GM19328 (cell line): ENCODE measurements around the gene DGCR2.
"Not testable (repeated sequence)": the region's sequence is repeated elsewhere in the genome, so short reads cannot be mapped to it uniquely, and the experiment has no call there.

Source experiments
- ATAC-seq: cut with Tn5 transposase; IDR thresholded peaks from one replicate; pipeline ENCODE4 v1.9.1; 2021; ENCODE audit warnings: mild to moderate bottlenecking, moderate library complexity; ENCODE audit not compliant: unreplicated experiment

Gene DGCR2

DNA sequence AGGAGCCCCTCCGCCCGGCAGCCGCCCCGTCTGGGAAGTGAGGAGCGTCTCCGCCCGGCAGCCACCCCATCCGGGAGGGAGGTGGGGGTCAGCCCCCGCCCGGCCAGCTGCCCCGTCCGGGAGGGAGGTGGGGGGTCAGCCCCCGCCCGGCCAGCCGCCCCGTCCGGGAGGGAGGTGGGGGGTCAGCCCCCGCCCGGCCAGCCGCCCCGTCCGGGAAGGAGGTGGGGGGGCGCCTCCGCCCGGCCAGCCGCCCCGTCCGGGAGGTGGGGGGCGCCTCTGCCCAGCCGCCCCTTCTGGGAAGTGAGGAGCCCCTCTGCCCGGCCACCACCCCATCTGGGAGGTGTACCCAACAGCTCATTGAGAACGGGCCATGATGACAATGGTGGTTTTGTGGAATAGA is 37.6 kb downstream of the DGCR2 start:
- not testable (repeated sequence) for ATAC-seq

DNA sequence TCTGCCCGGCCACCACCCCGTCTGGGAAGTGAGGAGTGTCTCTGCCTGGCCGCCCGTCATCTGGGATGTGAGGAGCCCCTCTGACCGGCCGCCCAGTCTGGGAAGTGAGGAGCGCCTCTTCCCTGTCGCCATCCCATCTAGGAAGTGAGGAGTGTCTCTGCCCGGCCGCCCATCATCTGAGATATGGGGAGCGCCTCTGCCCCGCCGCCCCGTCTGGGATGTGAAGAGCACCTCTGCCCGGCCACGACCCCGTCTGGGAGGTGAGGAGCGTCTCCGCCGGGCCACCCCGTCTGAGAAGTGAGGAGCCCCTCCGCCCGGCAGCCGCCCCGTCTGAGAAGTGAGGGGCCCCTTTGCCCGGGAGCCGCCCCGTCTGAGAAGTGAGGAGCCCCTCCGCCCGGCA is 38.1 kb downstream of the DGCR2 start:
- not testable (repeated sequence) for ATAC-seq

DNA sequence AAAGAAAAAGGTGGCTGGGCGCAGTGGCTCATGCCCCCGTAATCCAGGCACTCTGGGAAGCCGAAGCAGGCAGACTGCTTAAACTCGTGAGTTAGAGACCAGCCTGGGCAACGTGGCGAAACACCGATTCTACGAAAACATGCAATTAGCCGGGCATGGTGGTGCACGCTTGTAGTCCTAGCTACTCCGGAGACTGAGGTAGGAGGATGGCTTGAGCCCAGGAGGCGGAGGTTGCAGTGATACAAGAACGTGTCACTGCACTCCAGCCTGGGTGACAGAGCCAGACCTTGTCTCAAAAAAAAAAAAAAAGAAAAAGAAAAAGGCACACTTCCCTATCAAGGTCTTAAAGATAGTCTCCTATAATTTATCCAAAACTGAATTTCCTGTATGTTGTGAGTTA is 39.4 kb downstream of the DGCR2 start:
- ATAC-seq, result no peak

DNA sequence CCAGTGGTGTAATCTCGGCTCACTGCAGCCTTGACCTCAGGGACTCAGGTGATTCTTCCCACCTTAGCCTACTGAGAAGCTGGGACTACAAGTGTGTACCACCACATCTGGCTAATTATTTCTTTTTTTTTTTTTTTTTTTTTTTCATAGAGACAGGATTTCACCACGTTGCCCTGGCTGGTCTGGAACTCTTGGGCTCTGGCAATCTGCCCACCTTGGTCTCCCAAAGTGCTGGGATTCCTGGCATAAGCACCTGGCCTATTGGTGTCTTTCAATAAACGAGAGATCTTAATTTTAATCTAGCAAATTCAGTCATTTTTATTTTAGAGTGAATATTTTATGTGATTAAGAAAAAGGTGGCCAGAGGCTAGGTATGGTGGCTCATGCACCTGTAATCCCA is 40.1 kb downstream of the DGCR2 start:
- no peak for ATAC-seq

DNA sequence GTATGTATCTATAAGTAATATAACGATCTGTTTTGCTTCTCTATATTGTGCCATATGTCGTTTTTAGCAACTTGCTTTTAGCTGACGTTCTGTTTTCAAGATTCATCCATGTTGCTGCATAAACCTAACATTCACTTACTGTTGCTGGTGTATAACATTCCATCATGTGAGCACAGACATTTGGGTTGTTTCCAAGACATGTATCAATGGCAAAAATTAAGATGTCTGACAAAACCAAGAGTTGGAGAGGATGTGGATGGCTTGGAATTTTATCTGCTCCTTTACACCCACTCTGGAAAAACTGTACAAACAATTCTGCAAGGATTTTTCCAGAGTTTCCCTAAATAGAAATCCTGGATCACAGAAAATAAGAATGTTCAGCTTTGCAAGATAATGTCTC is 40.9 kb downstream of the DGCR2 start:
- ATAC-seq, result no peak

DNA sequence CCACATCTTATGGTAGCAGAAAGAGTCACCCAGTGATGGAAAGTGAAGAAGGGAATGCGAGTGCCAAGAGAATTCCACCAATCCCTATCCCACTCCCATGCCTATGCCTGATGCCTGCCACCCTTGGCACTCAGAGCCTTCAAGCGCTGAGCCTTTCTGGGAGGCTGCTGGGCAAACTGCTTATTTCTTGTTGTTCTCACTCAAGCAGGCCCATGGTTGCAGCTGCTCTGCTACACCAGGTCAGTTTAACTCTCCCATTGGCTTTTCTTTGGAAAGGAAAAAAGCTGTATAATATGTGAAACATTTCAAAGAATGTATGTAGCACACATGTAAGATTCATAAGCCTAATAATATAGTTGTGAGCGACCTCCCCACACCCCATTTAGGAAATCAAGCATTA is 41.4 kb downstream of the DGCR2 start:
- ATAC-seq, result no peak

DNA sequence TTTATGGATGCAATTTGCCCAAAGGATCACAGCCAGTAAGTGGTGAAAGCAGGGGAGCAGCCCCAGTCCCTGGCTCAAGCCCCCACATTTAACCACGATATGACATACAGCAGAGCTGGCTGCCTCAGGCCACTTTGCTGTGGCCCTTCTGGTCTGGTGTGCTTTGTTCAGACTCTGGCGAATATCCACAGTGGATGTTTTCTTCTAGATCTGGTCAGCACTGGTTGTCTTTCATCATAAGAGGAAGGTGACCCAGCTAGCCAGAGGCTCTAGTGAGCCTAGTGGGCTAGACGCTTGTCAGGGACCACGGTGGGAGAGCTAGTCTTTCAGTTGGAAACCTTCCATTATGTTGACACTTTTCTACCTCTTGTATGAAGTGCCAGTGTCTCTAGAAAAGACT is 42.5 kb downstream of the DGCR2 start:
- no peak for ATAC-seq

DNA sequence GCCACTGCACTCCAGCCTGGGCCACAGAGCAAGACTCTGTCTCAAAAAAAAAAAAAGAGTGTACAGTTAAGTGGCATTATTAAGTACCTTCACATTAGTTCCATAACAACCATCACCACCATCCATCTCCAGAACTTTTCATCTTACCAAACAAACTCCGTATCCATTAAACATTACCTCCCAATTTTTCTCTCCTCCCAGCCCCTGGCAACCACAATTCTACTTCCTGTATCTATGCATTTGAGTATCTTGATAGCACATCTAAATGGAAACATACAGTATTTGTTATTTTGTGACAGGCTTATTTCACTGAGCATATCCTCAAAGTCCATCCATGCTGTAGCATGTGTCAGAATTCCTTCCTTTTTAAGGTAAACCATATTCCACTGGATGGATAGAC is 46.8 kb downstream of the DGCR2 start:
- no peak for ATAC-seq

DNA sequence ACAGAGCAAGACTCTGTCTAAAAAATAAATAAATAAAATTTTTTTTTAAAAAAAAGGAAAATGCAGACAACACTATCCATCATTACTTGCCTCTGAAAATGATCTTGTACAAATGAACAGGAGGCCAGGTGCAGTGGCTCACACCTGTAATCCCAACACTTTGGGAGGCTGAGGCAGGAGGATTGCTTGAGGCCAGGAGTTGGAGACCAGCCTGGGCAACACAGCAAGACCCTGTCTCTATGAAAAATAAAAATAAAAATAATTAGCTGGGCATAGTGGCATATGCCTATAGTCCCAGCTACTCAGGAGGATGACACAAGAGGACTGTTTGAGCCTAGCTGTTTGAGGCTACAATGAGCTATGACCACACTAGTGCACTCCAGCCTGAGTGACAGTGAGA is 49.4 kb downstream of the DGCR2 start:
- not testable (repeated sequence) for ATAC-seq

DNA sequence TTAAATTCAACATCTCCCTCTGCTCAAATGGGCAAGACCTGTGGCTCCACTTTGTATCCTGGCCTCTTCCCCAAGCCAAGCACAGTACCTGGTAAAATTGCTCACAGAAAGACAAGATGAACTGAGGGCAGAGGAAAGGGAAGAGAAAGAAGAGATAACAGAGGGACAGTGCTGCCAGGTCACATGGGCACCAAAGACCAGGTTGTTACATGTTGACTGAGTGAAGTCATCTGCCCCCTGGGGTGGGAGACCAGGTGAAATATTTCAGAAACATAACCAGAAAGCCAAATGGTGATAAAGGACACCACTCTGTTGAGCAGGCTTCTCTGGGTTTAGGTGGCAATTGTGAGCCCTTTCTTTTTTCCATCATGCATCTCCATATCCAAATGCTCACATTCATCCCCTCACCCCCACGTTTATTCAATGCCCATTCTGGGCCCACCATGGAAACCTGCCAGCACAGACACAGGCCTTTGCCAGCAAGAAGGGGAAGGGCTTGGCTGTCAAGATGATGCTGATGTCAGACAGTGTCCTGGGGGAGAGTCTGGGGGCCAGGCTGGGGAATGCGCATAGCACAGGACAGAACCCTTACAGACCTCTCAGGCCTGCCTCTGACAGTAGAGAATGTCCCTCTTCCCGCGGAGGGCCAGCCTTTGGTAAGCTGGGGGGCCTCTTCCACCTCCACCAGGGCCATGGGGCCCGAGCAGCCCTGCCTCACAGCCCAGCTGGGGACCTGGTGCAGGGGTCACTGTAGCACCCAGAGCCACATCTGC is 51.6 kb downstream of the DGCR2 start:
- no peak for ATAC-seq

DNA sequence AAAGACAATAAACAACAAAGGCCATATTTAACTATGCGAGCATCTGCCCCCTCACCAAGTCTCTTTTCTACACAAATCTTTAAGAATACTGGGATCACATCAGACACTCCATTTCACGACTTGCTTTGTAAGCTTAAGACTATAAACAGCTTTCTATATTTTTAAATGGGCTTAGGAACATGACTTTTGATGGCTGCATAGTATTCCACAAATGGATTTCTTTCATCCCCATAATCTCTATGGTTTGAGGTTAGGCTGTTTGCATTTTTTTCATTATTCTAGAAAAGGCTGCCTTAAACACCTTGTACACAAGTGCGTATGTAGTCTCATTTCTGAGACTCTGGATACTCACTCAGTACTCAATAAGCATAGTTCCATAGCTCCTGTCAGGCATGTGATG is 52.8 kb downstream of the DGCR2 start:
- no peak for ATAC-seq

DNA sequence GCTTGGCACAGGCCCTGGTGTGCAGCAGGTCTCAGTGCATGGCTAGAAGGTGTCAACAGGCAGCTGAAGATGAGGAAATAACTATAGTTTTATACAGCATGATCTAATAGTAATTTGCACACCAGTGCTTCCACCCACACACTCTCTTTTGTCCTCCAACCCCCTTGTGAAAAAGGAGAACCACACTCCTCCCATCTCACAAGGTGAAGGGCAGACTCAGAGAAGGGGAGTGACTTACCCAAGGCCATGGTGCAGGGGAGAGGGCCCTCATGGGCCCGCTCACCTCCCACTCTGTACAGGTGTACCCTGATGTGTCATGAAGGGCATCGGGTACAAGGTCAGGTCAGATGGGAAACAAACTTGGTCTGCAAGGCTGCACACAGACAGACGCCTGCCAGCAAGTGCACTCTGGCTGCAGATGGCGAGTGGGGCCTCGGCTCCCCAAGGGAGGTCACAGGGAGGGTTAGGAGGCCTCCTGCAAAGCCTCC is 53.4 kb downstream of the DGCR2 start:
- ATAC-seq, result no peak

DNA sequence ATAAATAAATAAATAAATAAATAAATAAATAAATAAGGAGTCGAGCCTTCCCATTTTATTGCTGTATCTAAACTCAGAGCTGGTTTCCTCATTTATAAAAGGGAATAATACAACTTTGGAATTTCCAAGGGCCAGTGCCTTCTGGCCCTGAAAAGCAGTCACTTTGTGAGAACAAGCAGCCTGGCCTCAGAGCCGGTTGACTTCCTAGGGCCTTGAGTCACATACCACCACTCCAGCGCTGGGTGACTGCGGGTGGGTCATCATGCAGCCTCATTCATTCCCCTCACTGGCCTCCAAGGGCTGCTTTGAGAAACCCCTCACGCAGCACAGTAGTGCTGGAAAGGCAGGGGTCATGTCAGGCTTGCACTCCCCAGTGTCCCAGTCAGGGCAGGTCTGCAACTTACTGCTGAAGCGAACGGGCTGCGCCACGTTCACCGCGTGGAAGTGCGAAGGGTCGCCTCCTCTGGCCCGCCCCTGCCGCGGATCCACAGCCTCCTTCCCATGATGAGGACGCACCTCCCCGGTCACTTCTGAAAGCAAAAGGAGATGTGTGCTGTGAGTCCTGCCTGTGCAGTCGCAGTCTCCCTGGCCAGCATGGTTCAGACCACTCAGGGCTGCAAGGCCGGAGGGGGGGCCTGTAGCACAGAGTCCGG is 54.4 kb downstream of the DGCR2 start:
- ATAC-seq, result no peak

DNA sequence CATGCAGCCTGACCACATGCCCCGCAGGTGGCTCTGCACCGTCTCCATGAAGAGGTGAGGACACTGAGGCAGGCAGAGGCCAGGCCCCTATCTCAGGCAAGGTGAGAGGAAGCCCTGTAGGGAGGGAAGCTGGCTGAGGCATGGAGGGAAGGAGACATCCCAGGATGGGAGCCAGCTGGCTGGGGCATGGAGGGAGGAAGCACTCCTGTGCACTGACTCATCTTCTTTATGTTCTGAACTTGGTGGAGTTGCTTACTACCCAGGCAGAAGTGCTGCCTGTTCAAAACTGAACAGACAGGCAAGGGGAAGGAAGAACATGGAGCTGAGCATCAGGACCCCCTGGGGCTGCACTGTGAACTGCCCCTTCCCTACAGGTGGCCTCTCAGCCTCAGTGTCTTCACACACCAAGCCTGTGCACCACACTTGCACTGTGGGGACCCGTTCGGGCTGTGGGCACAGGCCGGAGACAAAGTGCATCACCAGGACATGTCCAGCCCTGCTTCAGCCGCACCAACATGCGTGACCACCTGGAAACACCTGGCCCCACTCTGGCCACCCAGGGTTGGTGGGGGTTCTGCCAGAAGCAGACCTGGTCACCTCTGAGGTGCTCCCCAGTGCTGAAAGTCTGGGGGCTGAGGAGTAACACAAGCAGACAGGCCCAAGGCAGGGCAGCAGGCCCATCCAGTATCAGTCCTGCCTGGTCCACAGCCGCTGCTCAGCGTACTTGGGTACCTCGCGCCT is 55.5 kb downstream of the DGCR2 start:
- ATAC-seq, result no peak

DNA sequence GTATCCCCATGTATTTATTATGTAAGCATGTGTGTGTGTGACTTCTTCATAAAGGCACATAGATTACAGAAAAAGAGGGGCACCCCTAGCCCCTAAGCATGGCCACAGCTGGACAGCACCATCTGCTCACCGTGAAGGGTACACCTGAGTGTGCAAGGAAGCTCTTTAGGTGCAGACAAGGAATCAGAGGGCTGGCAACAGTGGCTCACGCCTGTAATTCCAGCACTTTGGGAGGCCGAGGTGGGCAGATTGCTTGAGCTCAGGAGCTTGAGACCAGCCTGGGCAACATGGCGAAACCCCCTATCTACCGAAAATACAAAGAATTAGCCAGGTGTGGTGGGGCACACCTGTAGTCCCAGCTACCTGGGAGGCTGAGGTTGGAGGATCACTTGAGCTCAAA is 56.3 kb downstream of the DGCR2 start:
- ATAC-seq, result no peak

DNA sequence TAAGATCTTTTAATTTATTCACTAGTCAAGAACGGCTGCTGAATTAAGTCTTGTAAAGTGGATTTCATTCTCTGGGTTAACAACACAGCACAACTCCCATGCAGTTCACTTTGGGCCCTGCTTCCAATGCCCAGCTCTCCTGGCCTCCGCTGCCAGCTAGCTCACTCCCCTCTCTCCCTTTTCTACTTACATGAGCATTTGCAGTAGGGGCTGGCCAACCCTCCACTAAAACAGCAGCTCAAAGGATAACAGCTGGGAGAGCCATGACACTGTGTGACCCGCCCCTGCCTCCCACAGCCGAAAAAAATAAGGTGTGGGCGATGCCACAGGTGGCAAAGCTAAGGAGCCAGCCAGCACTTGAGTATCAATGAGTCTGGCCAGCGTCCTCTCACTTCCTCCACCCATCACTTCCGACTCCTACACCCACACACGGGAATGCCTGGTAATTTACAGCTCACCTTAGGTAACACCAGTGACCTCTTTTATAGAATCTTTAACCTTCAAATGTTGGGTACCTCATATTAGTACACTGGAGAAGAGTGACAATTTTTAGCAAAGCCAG is 56.8 kb downstream of the DGCR2 start:
- ATAC-seq, result no peak

DNA sequence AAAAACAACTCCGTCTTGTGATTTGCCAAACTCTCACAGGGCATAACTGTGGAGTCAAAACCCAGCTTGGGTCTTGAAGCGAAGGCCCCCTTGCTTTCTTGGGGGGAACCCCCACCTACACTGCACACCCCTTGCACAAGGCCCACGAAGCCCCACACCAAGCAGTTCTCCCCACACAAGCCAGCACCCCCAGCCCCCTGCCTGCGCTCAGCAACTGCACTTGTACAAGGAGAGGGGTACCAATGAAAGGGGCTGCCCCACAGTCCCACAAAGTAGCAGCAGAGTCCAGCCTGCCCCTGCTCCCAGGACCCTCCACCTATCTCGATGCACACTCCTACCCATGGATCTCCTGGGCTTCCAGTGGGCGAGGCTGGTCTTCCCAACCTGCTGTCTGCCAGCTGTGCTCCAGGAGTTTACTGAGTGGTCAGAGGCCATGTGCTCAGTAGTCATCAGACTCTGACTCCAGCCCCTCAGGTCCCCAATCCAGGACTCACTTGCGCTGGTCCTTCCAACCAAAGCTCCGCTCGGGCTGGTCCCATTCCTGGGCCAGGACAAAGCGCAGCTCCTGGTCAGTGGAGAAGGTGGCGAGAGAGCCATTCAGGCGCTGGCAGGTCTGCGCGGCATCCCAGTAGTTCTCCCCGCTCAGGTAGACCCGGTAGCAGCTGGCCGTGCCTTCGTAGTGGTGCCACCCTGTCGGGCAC is 57.7 kb downstream of the DGCR2 start:
- ATAC-seq, result no peak

DNA sequence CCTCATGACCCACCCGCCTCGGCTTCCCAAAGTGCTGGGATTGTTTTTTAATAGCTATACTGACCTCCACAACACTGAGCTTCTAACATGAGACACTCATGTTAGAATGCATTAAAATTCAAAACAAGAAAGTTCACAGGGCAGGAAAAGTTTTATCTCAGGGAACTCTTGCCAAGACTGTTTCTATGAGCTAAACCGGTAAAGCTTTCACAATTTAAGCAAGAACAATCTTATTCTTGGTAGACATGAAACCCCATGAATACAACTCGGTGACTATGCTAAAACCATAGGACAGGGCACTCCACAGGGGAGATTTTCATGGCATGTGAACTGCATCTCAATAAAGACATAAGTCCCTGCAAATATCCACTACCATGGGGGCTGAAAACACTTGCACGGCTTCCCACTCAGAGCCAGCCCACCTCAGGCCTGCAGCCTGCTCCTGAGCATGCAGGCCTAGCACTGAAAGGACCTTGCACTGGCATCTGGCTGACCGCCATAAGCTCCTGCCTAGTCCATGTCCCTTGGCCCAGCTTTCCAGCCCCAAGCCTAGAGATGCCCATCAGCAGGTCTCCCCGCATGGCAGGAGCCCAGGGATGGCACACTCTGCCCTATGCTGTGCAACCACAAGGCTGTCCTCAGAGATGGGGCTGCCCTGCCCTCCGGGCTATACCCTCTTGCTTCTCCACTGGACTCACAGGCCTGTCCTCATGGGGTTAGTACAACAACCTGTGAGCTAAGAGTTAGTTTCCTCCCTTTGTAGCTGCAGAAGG is 58.4 kb downstream of the DGCR2 start:
- no peak for ATAC-seq

DNA sequence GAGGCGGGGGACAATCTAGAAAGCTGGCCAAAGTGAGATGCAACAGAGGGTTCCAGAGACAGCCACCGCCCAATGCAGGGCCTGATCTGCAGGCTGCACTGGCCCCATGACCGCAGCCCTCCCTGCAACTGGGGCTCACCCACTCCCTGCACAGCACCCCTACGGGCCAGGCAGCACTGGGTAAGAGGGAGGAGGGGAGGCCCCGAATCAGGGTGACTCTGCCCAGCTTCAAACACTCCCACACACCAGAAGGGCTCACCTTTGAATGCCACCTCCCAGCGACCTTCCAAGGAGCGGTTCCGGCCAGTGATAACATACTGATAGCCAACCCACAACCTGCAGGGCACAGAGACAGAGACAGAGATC is 59.3 kb downstream of the DGCR2 start:
- ATAC-seq, result no peak
